Esophagus squamous epithelium (tissue), 5 donors: ENCODE results near the gene PFKM. TPM values are rescaled to one million over a fixed set of nuclear protein-coding genes. Genes with fewer than 3 reads are reported as not detected.

ENCODE experiments used
- DNase-seq: peaks from one replicate; lab custom pipeline; 2025; lab: John Stamatoyannopoulos, UW
- H3K27ac ChIP-seq, 4 donors: fragments of 200-600 bp; sonication (generic); one replicate each; pipeline ENCODE4 v1.5.1; 2016 to 2019; ENCODE audit warnings: mild to moderate bottlenecking in 1 of 4
- H3K27me3 ChIP-seq, 4 donors: fragments of 200-600 bp; sonication (generic); 1 replicate in 3 of 4; 2 replicates in 1 of 4; pipeline versions ENCODE4 v1.5.1 to v1.6.0; 2017 to 2021; ENCODE audit warnings: antibody characterized with exemption in 1 of 4
- H3K36me3 ChIP-seq, 3 donors: fragments of 200-600 bp; sonication (generic); one replicate each; pipeline ENCODE4 v1.5.1; 2016 to 2019
- H3K4me1 ChIP-seq, 3 donors: fragments of 200-600 bp; sonication (generic); one replicate each; pipeline ENCODE4 v1.5.1; 2017 to 2019
- H3K4me3 ChIP-seq, 4 donors: fragments of 200-600 bp; sonication (generic); 1 replicate in 3 of 4; 2 replicates in 1 of 4; pipeline ENCODE4 v1.5.1; 2016 to 2019; ENCODE audit warnings: mild to moderate bottlenecking in 2 of 4, moderate library complexity in 1 of 4
- H3K9me3 ChIP-seq, 3 donors: fragments of 200-600 bp; sonication (generic); one replicate each; pipeline ENCODE4 v1.5.1; 2016 to 2019
- CTCF ChIP-seq, 6 experiments: fragments of 450-650 bp in 4 of 6; fragments of 200-600 bp in 2 of 6; sonication (generic) in 2 of 6; IDR thresholded peaks; one replicate each; pipeline ENCODE4 v1.5.1; 2016 to 2019; ENCODE audit warnings: antibody characterized with exemption in 6 of 6, mild to moderate bottlenecking in 4 of 6, moderate library complexity in 4 of 6
- POLR2A ChIP-seq, 4 donors: fragments of 450-650 bp; IDR thresholded peaks; one replicate each; pipeline ENCODE4 v1.6.1; 2017; ENCODE audit warnings: antibody characterized with exemption in 4 of 4, mild to moderate bottlenecking in 4 of 4, moderate library complexity in 3 of 4
- WGBS, 2 donors: methylation state at CpG; one replicate each; pipeline ENCODE4 v1.1.5; 2018; 5-methylcytosine and 5-hydroxymethylcytosine counted together
- intact Hi-C: fragments of 100-400 bp; cut with DNase I; formaldehyde crosslinking; loops from one replicate; pipeline ENCODE4 v1.15.0; 2022
- total RNA-seq, 4 donors: library from RNA; depleted of rRNA; stranded (reverse); fragments of >200 nt; gene quantifications; one replicate each; pipeline ENCODE4 v1.1.0, GENCODE V29; 2016
- donor health status: DM: yes; HTN: yes; CAD: no.

PFKM gene
- total RNA-seq, 4 donors from 2014 or later = 13.0 to 40.9 (median 33.3) TPM

GRCh38 chr12:48160046-48160445 lies 40.9 kb downstream of the PFKM start:
- no peak for DNase-seq
- WGBS, 2 donors = 77 to 82% methylated on average over 5 of the region's 5 CpGs
- intact Hi-C loops = loop anchor here (10.0 kb wide), 1 partner anchor 195 kb away; the partner anchor contains the start of gene TMEM106C
- Histone ChIP-seq H3K4me3 (no peak overlapping the region), H3K36me3 (no peaks in the 10 kb centered on the region), H3K27ac (no peak overlapping the region), H3K4me1 (peaks cover 3 to 23% (median 9%) of the 10 kb centered on the region in 3 donors), H3K27me3 (peaks cover 0 to 10% (median 1%) of the 10 kb centered on the region in 4 donors), H3K9me3 (no peaks in the 10 kb centered on the region)
- TF ChIP-seq POLR2A (IDR thresholded peaks at IDR 0.05) = no peak
- TF ChIP-seq CTCF (IDR thresholded peaks at IDR 0.05) = no peak

- 35% methylated on average over 2 of the region's 2 CpGs; no CpG with 5 or more reads in 1 of the 2 donors for WGBS, 2 donors
Measured at GRCh38 chr12:48160807-48161206, 41.6 kb downstream of the PFKM start.

GRCh38 chr12:48163150-48163747 lies 44.1 kb downstream of the PFKM start:
- peaks cover 0 to 28% (median 1%) of the 10 kb centered on the region in 4 donors for H3K27me3 ChIP-seq
- H3K36me3 ChIP-seq = no peaks in the 10 kb centered on the region
- 59 to 64% methylated on average over 5 of the region's 5 CpGs for WGBS, 2 donors
- peaks cover 0 to under 1% (median 0%) of the 10 kb centered on the region in 3 donors for H3K4me1 ChIP-seq
- TF ChIP-seq POLR2A (IDR thresholded peaks at IDR 0.05) (no peak), CTCF (IDR thresholded peaks at IDR 0.05) (no peak)
- H3K27ac ChIP-seq = no peak overlapping the region
- H3K4me3 ChIP-seq = no peak overlapping the region
- intact Hi-C loops = loop anchor here (10.0 kb wide), 1 partner anchor 198 kb away; the partner anchor contains the start of gene TMEM106C
- no peaks in the 10 kb centered on the region for H3K9me3 ChIP-seq
- DNase-seq = no peak

More at GRCh38 chr12:48160807-48161206, 41.6 kb downstream of the PFKM start:
- Histone ChIP-seq H3K9me3 (no peaks in the 10 kb centered on the region), H3K27me3 (peaks cover 0 to 15% (median 1%) of the 10 kb centered on the region in 4 donors), H3K4me3 (no peak overlapping the region), H3K4me1 (peaks cover 3 to 18% (median 9%) of the 10 kb centered on the region in 3 donors), H3K36me3 (no peaks in the 10 kb centered on the region), H3K27ac (no peak overlapping the region)
- TF ChIP-seq POLR2A (IDR thresholded peaks at IDR 0.05) = no peak
- no peak for TF ChIP-seq CTCF (IDR thresholded peaks at IDR 0.05)
- DNase-seq = no peak
- intact Hi-C loops = loop anchor here (10.0 kb wide), 1 partner anchor 196 kb away; the partner anchor contains the start of gene TMEM106C

GRCh38 chr12:48164451-48164850 lies 45.3 kb downstream of the PFKM start:
- DNase-seq = no peak
- Histone ChIP-seq H3K4me1 (no peaks in the 10 kb centered on the region), H3K36me3 (no peaks in the 10 kb centered on the region), H3K27me3 (peaks cover 0 to 33% (median 1%) of the 10 kb centered on the region in 4 donors), H3K4me3 (no peak overlapping the region), H3K27ac (no peak overlapping the region), H3K9me3 (no peaks in the 10 kb centered on the region)
- TF ChIP-seq CTCF (IDR thresholded peaks at IDR 0.05) (no peak), POLR2A (IDR thresholded peaks at IDR 0.05) (no peak)
- intact Hi-C loops = loop anchor here (10.0 kb wide), 1 partner anchor 200 kb away; the partner anchor contains the start of gene TMEM106C
- WGBS, 2 donors = 71 to 74% methylated on average over 2 of the region's 2 CpGs
